SK-N-SH (cell line): ENCODE measurements around the gene PXYLP1. TPM values are rescaled to one million over a fixed set of nuclear protein-coding genes. Genes with fewer than 3 reads are reported as not detected.

ENCODE experiments used
- CTCF ChIA-PET: fragments of 300-600, 350-600 bp; formaldehyde crosslinking; extraction: SDS; loops from one replicate; lab custom pipeline; 2021; lab: Yijun Ruan, JAX
- POLR2A ChIA-PET: fragments of 350-600 bp; sonication (Branson Sonifier 250); formaldehyde crosslinking; extraction: SDS; loops from one replicate; lab custom pipeline; 2020; ENCODE audit warnings: antibody characterized with exemption, inconsistent platforms; lab: Yijun Ruan, JAX
- DNase-seq: peaks from one replicate; pipeline ENCODE4 v3.0.0; 2012
- H2AFZ ChIP-seq: fragments of 200-600 bp; sonication (generic); 2 replicates; pipeline ENCODE4 v1.8.1; 2016; ENCODE audit warnings: antibody characterized with exemption, mild to moderate bottlenecking, low read depth
- H3F3A ChIP-seq: fragments of 200-600 bp; sonication (generic); replicated peaks from 2 replicates; pipeline ENCODE3; 2016; ENCODE audit warnings: antibody characterized with exemption, mild to moderate bottlenecking; ENCODE audit not compliant: insufficient read depth
- H3K27ac ChIP-seq, 2 experiments: fragments of 200-500 bp in 1 of 2; fragments of 200-600 bp in 1 of 2; sonication (Bioruptor generic) in 1 of 2; sonication (generic), shearing (Covaris generic) in 1 of 2; 2 replicates each; pipeline versions ENCODE4 v1.5.1 to v1.6.1; 2014 to 2016; ENCODE audit warnings: low read depth in 2 of 2, inconsistent platforms in 1 of 2, low read length in 1 of 2, mild to moderate bottlenecking in 1 of 2, mixed read lengths in 1 of 2
- H3K27me3 ChIP-seq: fragments of 200-600 bp; sonication (generic), shearing (Covaris generic); 2 replicates; pipeline ENCODE4 v1.6.1; 2016; ENCODE audit warnings: mixed run types; ENCODE audit not compliant: insufficient read depth
- H3K36me3 ChIP-seq, 2 experiments: fragments of 200-500 bp in 1 of 2; fragments of 200-600 bp in 1 of 2; sonication (Bioruptor generic) in 1 of 2; sonication (generic) in 1 of 2; replicated peaks in 1 of 2; 2 replicates each; pipeline versions ENCODE3 to v1.5.1; 2014 to 2016; ENCODE audit warnings: low read length in 1 of 2, mild to moderate bottlenecking in 1 of 2; ENCODE audit not compliant: insufficient read depth in 2 of 2, control insufficient read depth in 1 of 2
- H3K4me1 ChIP-seq, 2 experiments: fragments of 200-500 bp in 1 of 2; fragments of 200-600 bp in 1 of 2; sonication (Bioruptor generic) in 1 of 2; sonication (generic), shearing (Covaris generic) in 1 of 2; 2 replicates each; pipeline versions ENCODE4 v1.5.1 to v1.6.1; 2014 to 2016; ENCODE audit warnings: low read depth in 1 of 2, low read length in 1 of 2, mixed run types in 1 of 2; ENCODE audit not compliant: insufficient read depth in 2 of 2, control insufficient read depth in 1 of 2
- H3K4me2 ChIP-seq: fragments of 200-600 bp; sonication (generic), shearing (Covaris generic); 2 replicates; pipeline ENCODE4 v1.6.1; 2017; ENCODE audit warnings: mixed run types
- H3K4me3 ChIP-seq, 2 experiments: fragments of 200-500 bp in 1 of 2; fragments of 200-600 bp in 1 of 2; sonication (Bioruptor generic) in 1 of 2; sonication (generic), shearing (Covaris generic) in 1 of 2; 2 replicates each; pipeline versions ENCODE4 v1.5.1 to v1.8.1; 2014 to 2016; ENCODE audit warnings: low read depth in 2 of 2, inconsistent platforms in 1 of 2, low read length in 1 of 2, mild to moderate bottlenecking in 1 of 2, mixed read lengths in 1 of 2, moderate library complexity in 1 of 2
- H3K79me2 ChIP-seq: fragments of 200-600 bp; sonication (generic); 2 replicates; pipeline ENCODE4 v1.8.1; 2017; ENCODE audit warnings: mild to moderate bottlenecking; ENCODE audit not compliant: insufficient read depth
- H3K9ac ChIP-seq: fragments of 200-600 bp; sonication (generic); 2 replicates; pipeline ENCODE4 v1.6.1; 2017; ENCODE audit warnings: mixed run types
- H3K9me2 ChIP-seq: fragments of 200-600 bp; sonication (generic); 2 replicates; pipeline ENCODE4 v1.6.1; 2017; ENCODE audit warnings: mixed run types
- H3K9me3 ChIP-seq: fragments of 200-600 bp; sonication (generic); 2 replicates; pipeline ENCODE4 v1.6.1; 2017; ENCODE audit warnings: mixed run types, mild to moderate bottlenecking, moderate library complexity
- H4K20me1 ChIP-seq: fragments of 200-600 bp; sonication (generic); 2 replicates; pipeline ENCODE4 v1.6.1; 2017; ENCODE audit warnings: mild to moderate bottlenecking, mixed run types; ENCODE audit not compliant: insufficient read depth
- CHD2 ChIP-seq: fragments of 150-350 bp; IDR thresholded peaks from 2 replicates; pipeline ENCODE4 v1.6.1; 2018; ENCODE audit warnings: low read length; ENCODE audit not compliant: partially characterized antibody
- FOSL2 ChIP-seq: IDR thresholded peaks from 2 replicates; pipeline ENCODE4 v1.4.0; 2012; ENCODE audit warnings: low read depth, mild to moderate bottlenecking, moderate library complexity, borderline replicate concordance
- FOXJ3 ChIP-seq: sonication (generic); formaldehyde crosslinking; IDR thresholded peaks from 2 replicates; pipeline ENCODE4 v1.5.1; 2020; ENCODE audit warnings: mild to moderate bottlenecking, missing genetic modification reagents
- GATA2 ChIP-seq: sonication (generic); formaldehyde crosslinking; IDR thresholded peaks from 2 replicates; pipeline ENCODE4 v1.5.0; 2020; ENCODE audit warnings: mild to moderate bottlenecking, missing genetic modification reagents
- MEF2A ChIP-seq: IDR thresholded peaks from 2 replicates; pipeline ENCODE4 v1.4.0; 2012; ENCODE audit warnings: low read depth, borderline replicate concordance
- RAD21 ChIP-seq: IDR thresholded peaks from 2 replicates; pipeline ENCODE4 v1.6.1; 2012; ENCODE audit warnings: mild to moderate bottlenecking, low read length
- SIN3A ChIP-seq: IDR thresholded peaks from 2 replicates; pipeline ENCODE4 v1.6.1; 2012; ENCODE audit warnings: low read depth, mild to moderate bottlenecking, low read length, moderate library complexity, borderline replicate concordance
- SMC3 ChIP-seq: IDR thresholded peaks from 2 replicates; pipeline ENCODE4 v1.6.1; 2012; ENCODE audit warnings: low read depth, low read length, improper control_type of control experiment
- YY1 ChIP-seq: IDR thresholded peaks from 2 replicates; pipeline ENCODE4 v1.4.0; 2012; ENCODE audit warnings: low read depth, mild to moderate bottlenecking
- WGBS: methylation state at CpG from one replicate; pipeline ENCODE4 v1.1.6; 2017; ENCODE audit warnings: low lambda C conversion rate; 5-methylcytosine and 5-hydroxymethylcytosine counted together
- polyA plus RNA-seq, 3 experiments: library from polyadenylated mRNA; depleted of rRNA; stranded (reverse); fragments of >200 nt; gene quantifications; 2 replicates each; pipeline ENCODE4 v1.2.3, GENCODE V29; 2012
- TF ChIP-seq, protein P1 (sequence below): IDR thresholded peaks from 2 replicates; pipeline ENCODE4 v1.4.0; 2012; ENCODE audit warnings: low read depth, borderline replicate concordance

The PXYLP1 gene
- polyA plus RNA-seq, 1 of the 3 experiments (the other 2 are of a cell fraction), result 8.6 TPM

- peaks cover 0 to 4% of the 10 kb centered on the region in 2 experiments for H3K36me3 ChIP-seq
- POLR2A ChIA-PET, result no interaction called here
- H3K4me1 ChIP-seq, result peaks cover 0 to 14% of the 10 kb centered on the region in 2 experiments; a peak in 1 of 4 replicates
- no peak overlapping the region for H3K4me2 ChIP-seq
- peaks cover 3% of the 10 kb centered on the region for H3F3A ChIP-seq
- no peak overlapping the region for H3K9ac ChIP-seq
- no peak for DNase-seq
- no peak overlapping the region for H3K4me3 ChIP-seq
- TF ChIP-seq FOSL2 (no peak), GATA2 (no peak), FOXJ3 (CRISPR knock-in tag) (no peak), RAD21 (no peak)
- TF ChIP-seq, all 33 proteins: peak for 0
- H3K79me2 ChIP-seq, result no peaks in the 10 kb centered on the region
- no peak overlapping the region for H2AFZ ChIP-seq
- H3K27me3 ChIP-seq, result no peaks in the 10 kb centered on the region
- no peaks in the 10 kb centered on the region for H4K20me1 ChIP-seq
- no peaks in the 10 kb centered on the region for H3K9me3 ChIP-seq
- H3K9me2 ChIP-seq, result no peaks in the 10 kb centered on the region
- 79% methylated on average over 10 of the region's 12 CpGs for WGBS
- no peak overlapping the region for H3K27ac ChIP-seq
- CTCF ChIA-PET, result interaction anchor here (1.0 to 1.8 kb wide), 4 partner anchors 12 to 169 kb away, joined by 3 to 7 read pairs (median 4); partner anchors contain the start of gene PXYLP1
These were observed 60.1 kb downstream of the PXYLP1 start for GRCh38 chr3:141291559-141292355.

- ChIA-PET POLR2A (no interaction called here), CTCF (interaction anchor here (0.6 to 1.8 kb wide), 3 partner anchors 11 to 706 kb away, joined by 3 to 7 read pairs (median 6); partner anchors contain the start of gene PXYLP1)
- 95% methylated on average over 15 of the region's 19 CpGs for WGBS
- no peak overlapping the region for H3K9ac ChIP-seq
- no peak overlapping the region for H2AFZ ChIP-seq
- DNase-seq, result no peak
- H4K20me1 ChIP-seq, result no peaks in the 10 kb centered on the region
- no peak overlapping the region for H3K4me2 ChIP-seq
- peaks cover 0 to 4% of the 10 kb centered on the region in 2 experiments for H3K36me3 ChIP-seq
- H3K27ac ChIP-seq, result no peak overlapping the region
- H3K79me2 ChIP-seq, result no peaks in the 10 kb centered on the region
- peaks cover 0 to 14% of the 10 kb centered on the region in 2 experiments; a peak in 1 of 4 replicates for H3K4me1 ChIP-seq
- TF ChIP-seq SIN3A, result no peak
- no peak for TF ChIP-seq GATA2
- no peak for TF ChIP-seq YY1
- no peak for TF ChIP-seq SMC3
- no peak for TF ChIP-seq CHD2
- TF ChIP-seq, protein P1, sequence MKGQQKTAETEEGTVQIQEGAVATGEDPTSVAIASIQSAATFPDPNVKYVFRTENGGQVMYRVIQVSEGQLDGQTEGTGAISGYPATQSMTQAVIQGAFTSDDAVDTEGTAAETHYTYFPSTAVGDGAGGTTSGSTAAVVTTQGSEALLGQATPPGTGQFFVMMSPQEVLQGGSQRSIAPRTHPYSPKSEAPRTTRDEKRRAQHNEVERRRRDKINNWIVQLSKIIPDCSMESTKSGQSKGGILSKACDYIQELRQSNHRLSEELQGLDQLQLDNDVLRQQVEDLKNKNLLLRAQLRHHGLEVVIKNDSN, result no peak
- TF ChIP-seq MEF2A, result no peak
- no peaks in the 10 kb centered on the region for H3K9me2 ChIP-seq
- H3K27me3 ChIP-seq, result no peaks in the 10 kb centered on the region
- H3K4me3 ChIP-seq, result no peak overlapping the region
- H3F3A ChIP-seq, result peaks cover 3% of the 10 kb centered on the region
- no peaks in the 10 kb centered on the region for H3K9me3 ChIP-seq
These were observed 60.9 kb downstream of the PXYLP1 start for GRCh38 chr3:141292356-141293058.
